NCI-H460 (cell line): ENCODE data around the gene DDIT3. TPM values are rescaled to one million over a fixed set of nuclear protein-coding genes. Genes with fewer than 3 reads are reported as not detected.
"Not testable (repeated sequence)": the region's sequence is repeated elsewhere in the genome, so short reads cannot be mapped to it uniquely, and the experiment has no call there.

ENCODE experiments used
- DNase-seq: peaks from one replicate; pipeline ENCODE4 v3.0.0-alpha.2; 2016; ENCODE audit warnings: low read depth; ENCODE audit errors: extremely low read depth
- total RNA-seq: library from RNA; depleted of rRNA; stranded (reverse); fragments of >200 nt; shearing (Covaris generic); gene quantifications from 2 replicates; pipeline ENCODE4 v1.2.3, GENCODE V29; 2014

Gene DDIT3
- total RNA-seq, 1 experiment from 2014 or later, result 194 TPM

DNA sequence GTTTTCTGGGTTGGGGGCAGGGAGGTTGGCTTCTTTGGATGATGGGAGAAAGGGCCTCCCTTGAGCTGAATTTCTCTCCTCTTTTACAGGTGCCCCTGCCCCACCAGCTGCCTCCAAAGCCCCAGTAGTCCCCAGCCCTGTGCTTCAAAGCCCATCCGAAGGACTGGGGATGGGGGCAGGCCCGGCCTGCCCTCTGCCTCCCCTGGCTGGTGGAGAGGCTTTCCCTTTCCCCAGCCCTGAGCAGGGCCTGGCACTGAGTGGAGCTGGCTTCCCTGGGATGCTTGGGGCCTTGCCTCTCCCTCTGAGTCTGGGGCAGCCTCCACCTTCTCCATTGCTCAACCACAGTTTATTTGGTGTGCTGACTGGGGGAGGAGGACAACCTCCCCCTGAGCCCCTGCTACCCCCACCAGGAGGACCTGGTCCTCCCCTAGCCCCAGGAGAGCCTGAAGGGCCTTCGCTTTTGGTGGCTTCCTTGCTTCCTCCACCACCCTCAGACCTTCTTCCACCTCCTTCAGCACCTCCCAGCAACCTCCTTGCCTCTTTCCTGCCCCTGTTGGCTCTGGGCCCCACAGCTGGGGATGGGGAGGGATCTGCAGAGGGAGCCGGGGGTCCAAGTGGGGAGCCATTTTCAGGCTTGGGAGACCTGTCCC lies 6.3 kb upstream of the DDIT3 start:
- DNase-seq, result no peak

DNA sequence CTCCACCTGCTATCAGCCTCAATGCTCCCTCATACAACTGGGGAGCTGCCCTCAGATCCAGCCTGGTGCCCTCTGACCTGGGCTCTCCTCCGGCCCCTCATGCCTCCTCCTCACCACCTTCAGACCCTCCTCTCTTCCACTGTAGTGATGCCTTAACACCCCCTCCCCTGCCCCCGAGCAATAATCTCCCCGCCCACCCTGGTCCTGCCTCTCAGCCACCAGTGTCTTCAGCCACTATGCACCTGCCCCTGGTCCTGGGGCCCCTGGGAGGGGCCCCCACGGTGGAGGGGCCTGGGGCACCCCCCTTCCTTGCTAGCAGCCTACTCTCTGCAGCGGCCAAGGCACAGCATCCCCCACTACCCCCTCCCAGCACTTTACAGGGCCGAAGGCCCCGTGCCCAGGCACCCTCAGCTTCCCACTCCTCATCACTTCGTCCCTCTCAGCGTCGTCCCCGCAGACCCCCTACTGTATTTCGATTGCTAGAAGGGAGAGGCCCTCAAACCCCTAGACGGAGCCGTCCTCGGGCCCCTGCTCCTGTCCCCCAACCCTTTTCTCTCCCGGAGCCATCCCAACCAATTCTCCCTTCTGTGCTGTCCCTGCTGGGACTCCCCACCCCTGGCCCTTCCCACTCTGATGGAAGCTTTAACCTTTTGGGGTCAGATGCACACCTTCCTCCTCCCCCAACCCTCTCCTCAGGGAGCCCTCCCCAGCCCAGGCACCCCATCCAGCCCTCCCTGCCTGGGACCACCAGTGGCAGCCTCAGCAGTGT lies 5.5 kb upstream of the DDIT3 start:
- no peak for DNase-seq

DNA sequence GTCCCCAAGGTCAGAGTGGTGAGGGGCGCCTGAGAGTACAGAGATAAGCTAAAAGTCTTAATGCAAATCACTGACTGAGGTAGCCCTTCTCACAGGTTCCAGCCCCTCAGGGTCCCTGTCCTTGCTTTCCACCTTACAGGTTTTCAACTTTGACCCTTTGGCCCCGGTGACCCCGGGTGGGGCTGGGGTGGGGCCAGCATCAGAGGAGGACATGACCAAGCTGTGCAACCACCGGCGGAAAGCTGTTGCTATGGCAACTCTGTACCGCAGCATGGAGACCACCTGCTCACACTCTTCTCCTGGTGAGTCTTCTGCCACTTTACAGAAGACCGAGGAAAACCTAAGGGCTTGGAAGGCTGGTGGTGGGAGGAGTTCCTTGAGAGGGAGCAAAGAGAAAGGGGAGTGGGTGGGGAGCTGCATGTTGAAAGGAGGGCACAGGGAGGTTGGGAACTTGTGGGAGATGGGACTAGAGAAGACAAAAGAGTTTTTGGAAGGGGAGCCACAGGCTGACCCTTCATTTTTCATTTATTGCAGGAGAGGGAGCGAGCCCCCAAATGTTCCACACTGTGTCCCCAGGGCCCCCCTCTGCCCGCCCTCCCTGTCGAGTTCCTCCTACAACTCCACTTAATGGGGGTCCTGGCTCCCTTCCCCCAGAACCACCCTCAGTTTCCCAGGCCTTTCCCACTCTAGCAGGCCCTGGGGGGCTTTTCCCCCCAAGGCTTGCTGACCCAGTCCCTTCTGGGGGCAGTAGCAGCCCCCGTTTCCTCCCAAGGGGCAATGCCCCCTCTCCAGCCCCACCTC lies 4.7 kb upstream of the DDIT3 start:
- DNase-seq, result no peak

DNA sequence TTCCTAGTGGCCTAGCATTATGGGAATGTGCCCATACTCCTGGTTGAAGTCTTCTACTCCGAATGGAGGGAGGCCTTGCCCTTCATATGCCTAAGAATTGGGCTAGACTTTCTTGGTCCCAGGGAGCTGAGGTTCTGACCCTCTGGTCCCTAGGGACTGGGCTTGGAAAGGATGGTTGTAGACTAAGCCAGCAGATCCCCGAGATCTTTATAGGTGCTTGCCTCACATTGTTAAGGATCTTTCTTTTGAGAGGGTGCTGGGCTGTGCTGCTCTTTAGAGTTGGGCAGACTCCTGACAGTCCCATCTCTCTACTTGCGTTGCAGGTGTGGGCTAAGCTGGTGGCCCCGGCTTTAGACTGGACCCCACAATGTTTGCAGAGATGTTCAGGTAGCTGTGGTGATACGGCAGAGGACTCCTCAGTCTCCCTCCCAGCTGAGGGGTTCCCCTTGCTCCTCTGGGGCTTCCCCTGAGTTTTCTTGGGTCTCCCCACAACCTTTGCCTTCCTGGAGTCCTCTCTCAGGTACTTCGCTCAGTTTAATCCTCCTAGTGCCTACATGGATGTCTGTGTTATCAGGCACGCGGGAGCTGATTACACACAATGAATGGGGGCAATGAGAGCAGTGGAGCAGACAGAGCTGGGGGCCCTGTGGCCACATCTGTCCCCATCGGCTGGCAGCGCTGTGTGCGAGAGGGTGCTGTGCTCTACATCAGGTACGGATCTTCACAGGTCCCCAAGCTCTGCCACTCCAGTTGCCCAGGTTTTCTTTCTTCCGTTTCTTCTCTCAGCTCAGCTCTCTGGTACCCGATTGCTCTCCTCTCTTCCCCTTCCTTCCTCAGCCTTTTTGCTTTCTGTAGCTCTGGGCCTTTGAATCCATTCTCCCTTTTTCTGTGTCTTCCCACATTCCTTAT lies 3.6 kb upstream of the DDIT3 start:
- no peak for DNase-seq

DNA sequence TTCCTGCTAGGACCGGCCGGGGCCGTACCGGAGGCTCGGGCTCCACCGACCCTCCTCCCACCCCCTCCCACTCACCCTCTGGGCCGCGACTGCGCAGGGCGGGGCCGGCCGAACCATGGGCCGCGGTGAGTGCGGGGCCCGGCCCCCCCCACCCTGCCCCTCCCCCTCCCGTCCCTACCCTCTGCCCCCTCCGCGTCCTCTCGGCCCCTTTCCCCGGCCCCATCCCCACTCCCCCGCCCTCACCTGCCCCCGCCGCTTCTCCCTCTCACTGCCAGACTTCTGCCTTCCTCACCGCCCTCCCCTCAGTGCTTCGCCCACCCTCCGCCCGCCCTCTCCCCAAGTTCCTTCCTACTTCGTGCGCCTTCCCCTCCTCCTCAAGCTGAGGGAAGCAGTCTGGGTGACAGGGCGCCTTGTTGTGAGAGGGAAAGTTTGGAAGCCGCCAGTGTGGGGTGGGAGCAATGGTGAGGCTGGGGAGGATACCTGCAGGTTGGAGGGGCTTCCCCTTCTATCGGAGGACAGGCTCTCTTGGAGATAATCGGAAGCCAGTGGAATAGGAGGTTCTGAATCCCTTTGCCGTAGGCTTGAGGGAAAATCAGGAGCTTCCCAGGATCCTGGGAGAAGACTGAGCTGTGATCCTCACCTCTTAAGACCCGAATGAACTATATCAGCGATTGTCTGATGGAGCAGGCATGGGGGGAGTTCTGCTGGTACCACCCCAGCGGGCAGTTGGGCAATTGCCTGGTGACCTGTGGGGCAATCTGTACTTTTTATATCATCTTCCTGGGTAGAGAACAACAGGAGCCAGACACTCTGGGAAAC lies 2.8 kb upstream of the DDIT3 start:
- no peak for DNase-seq

DNA sequence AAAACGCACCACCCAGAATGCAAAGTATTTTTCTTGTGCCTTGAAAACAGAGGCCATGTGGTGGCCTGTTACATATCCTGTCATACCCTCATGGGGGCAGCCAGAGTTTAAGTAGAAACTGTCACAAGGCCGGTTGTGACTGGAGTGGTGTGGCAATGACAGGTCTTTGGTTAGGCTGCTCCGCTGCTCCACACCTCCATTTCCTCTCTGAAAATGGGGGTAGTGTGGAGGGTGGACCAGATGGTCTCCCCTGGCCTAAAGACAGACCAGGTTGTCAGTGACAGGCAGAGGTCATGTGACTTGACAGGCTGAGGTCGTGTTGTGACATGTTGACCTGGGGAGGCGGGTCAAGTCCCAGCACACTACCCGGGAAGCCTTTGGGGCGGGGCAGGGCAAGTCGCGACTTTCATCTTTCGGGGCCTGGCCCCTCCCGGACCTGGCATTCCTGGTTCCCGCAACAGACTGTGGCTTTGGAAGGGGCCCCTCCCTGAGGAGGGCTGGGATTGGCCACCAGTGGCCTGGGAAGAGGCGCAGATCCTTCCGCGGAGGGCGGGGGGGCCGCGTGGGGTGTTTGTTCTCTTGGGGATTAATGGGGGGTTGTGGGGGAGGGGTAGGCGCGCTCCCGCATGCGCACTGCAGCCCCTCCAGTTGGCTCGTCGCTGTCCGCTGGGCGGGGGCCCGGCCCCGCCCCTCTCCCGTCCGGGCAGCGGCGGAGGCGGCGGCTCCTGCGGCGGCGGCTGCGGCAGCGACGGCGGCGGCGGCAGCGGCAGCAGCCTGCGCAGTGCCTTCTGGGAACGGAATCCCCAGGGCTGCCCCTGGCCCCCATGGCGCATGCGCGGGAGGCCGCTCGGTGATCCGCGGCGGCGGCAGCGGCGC lies 1.9 kb upstream of the DDIT3 start, which contains the start of gene MBD6:
MBD6 (plus strand) TSS at position 814 of the 876 bp plus-strand sequence. CDS start 1,480 bp downstream, outside the sequence.
- peak; percentile 88 for DNase-seq

DNA sequence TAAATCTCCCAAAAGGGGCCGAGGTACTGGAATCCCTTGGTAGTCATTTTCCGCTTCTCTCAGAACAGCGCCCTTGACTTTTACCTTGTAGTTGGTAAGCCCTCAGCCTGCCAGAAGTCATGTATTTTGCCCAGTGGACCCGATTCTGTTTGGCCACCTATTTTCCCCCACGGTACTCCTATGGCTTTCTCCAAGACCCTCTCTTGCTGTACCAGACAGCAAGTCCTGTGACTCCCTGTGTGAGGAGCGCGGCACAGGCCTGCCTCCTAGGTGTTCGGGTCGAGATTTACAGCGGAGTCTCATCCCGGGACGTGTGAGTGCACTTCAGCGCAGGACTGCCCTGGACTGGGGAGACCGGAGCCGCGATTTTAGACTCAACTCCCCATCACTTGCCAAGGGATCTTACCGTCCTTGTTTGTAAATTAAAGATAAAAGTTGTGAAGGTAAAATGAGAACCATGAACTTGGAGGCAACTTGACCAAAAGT lies 1.3 kb upstream of the DDIT3 start:
- DNase-seq, result peak; percentile 54

DNA sequence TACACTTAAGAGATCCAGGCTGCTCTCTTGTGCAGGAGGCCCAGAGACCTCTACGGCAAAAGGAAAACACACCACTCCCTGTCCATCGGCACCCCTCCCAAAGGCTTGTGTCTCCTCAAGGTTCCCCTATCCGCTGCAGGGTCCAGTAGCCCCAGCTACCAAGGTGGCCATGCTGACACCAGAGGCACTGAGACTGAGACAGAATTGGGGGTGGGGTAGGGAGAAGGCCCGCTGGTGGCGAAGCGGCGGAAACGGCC lies 590 bp downstream of the DDIT3 start:
- DNase-seq, result no peak

DNA sequence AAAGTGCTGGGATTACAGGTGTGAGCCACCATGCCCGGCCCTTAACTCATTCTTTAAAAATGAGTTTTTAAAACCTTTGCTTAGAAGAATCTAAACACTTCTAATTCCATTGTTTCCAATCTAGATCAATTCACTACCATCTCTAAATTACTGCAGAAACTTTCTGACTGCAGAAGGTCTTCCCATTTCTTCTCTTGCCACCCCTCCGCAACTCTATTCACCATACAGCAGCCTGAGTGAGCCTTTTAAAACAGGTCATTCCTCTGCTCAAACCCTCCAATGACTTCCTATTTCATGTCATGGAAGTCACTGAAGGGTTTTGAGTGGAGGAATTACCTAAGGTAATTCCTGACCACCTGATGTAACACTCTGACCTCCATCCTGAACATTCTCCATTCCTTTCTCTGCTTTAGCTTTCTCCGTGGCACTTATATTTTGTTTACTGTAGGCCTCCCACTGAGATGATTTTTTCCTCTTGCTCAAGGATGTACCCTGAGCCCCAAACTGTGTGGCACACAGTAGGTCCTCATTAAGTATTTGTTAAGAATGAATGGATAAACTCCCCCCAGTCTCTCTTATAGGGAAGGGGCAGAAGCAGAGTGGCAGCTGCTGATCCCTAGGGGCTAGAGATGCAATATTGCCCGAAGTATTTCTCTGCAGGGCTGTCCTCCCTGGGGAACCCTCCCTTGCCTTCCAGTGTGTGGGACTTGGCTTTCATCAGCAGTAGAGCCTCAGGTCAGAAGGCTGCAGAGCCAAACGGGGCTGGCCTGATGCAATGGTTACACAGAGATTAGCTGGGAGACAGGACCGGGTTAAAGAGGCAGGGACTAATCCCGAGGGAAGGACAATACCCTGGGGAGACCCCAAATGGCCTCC lies 1.2 kb downstream of the DDIT3 start:
- DNase-seq, result peak; percentile 44

DNA sequence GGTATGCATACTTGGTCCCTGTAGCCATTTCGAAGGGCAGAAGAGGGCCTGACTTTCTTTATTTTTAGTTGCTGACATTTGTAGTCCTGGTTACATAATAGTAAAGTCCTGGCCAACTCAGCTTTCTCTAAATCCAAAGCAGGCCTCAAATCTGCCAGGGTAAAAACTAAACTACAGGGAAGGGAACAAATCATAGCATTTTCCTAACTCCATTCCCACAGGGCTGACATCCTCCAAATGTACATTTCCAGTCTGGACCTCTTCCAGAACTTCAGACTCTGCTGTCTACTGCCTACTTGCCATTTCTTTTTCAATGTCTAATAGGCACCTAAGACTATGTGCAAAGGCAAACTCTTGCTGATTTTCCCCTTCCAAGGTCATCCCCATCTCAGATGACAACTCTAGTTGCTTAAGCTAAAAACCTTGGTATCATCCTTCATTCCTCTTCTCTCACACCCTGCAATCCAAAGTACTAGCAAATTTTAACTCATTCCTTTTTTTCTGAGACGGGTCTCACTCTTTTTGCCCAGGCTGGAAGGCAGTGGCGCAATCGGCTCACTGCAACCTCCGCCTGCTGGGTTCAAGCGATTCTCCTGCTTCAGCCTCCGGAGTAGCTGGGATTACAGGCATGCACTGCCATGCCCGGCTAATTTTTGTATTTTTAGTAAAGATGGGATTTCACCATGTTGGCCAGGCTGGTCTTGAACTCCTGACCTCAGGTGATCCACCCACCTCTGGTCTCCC lies 2.0 kb downstream of the DDIT3 start:
- DNase-seq, result no peak

DNA sequence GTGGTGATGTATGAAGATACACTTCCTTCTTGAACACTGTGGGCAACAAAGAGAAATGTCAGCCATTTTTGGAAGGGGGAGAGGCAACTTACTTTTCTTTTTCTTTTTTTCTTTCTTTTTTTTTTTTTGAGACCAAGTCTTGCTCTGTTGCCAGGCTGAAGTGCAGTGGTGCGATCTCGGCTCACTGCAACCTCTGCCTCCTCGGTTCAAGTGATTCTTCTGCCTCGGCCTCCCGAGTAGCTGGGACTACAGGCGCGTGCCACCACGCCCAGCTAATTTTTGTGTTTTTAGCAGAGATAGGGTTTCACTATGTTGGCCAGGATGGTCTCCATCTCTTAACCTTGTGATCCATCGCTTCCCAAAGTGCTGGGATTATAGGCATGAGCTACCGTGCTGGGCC lies 2.6 kb downstream of the DDIT3 start:
- DNase-seq, result not testable (repeated sequence)

DNA sequence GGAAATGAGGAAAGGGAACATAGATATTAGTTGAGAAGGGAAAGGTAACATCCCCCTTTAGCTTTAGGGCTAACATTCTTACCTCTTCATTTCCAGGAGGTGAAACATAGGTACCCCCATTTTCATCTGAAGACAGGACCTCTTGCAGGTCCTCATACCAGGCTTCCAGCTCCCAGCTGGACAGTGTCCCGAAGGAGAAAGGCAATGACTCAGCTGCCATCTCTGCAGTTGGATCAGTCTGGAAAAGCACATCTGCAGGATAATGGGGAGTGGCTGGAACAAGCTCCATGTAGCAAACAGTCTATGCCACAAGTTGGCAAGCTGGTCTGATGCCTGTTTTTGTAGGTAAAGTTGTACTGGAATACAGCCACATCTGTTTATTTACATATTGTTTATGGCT lies 3.1 kb downstream of the DDIT3 start:
- no peak for DNase-seq

DNA sequence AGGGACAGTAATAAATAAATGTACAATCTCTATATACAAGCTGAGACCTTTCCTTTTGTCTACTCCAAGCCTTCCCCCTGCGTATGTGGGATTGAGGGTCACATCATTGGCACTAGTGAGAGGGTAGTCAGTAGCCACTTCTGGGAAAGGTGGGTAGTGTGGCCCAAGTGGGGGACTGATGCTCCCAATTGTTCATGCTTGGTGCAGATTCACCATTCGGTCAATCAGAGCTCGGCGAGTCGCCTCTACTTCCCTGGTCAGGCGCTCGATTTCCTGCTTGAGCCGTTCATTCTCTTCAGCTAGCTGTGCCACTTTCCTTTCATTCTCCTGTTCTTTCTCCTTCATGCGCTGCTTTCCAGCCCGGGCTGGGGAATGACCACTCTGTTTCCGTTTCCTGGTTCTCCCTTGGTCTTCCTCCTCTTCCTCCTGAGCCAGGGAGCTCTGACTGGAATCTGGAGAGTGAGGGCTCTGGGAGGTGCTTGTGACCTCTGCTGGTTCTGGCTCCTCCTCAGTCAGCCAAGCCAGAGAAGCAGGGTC lies 3.6 kb downstream of the DDIT3 start:
- DNase-seq, result no peak

DNA sequence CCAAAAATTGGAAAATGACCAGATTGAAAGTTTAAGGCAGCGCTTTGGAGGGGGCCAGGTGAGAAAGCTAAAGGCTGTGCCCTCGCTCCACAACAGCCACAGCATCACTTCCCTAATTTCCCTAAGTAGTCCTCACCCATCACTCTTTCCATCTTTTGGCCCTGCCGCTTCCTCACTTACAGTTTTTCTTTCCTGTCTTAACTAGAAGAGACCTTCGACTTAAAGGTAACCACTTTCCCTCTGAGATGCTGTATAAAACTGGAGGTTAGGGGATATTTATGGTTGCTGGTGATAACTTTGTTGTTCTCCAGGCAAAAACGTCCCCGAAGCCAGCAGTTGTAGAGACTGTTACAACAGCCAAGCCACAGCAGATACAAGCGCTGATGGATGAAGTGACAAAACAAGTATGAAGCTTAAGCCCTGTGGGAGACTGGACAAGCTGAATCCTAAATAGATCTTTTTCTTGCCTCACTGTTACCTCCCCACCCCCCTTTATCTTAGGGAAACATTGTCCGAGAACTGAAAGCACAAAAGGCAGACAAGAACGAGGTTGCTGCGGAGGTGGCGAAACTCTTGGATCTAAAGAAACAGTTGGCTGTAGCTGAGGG lies 4.3 kb downstream of the DDIT3 start:
- DNase-seq, result no peak

DNA sequence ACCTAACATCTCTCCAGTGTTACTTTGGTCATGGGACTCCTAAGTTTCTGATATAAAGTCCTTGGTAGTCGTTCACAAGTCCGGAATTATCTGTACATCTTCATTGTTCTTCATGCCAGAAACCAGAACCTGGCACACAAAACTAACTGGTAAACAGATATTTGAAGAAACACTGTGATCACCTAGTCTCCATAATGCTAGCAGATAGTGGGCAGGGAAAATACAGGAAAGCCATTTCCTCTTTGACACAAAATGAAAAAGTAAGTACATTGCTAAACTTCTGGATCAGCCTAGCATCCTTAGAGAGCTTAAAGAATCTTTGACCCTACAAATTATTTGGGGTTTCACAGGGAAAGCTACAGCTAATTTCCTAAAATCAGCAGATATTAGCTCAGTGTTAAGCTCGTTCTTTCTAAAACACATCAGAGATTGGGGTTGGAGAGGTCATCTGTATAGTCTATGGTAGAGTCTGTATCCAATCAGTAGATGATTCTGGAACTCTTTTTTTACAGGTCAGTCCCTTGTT lies 4.8 kb downstream of the DDIT3 start:
- DNase-seq, result no peak
